ENCODE results near the gene ZFP90. TPM values are rescaled to one million over a fixed set of nuclear protein-coding genes. Genes with fewer than 3 reads are reported as not detected.
"Not testable (repeated sequence)": the region's sequence is repeated elsewhere in the genome, so short reads cannot be mapped to it uniquely, and the experiment has no call there.

Gene ZFP90
- total RNA-seq, 1 donor from 2014 or later, result 41.3 TPM

- H3K36me3 ChIP-seq, result peaks cover 0 to 64% of the 10 kb centered on the region in 2 donors
- no peak for TF ChIP-seq POLR2AphosphoS5 (IDR thresholded peaks at IDR 0.05; ENCODE audit: insufficient read depth in 1 of 2, low read depth in 1 of 2)
- no peak for TF ChIP-seq POLR2A (IDR thresholded peaks at IDR 0.05)
- no peak for TF ChIP-seq CTCF (IDR thresholded peaks at IDR 0.05)
- no peak overlapping the region for H3K27ac ChIP-seq
- peaks cover 14% of the 10 kb centered on the region for H3K9me3 ChIP-seq
- no peak overlapping the region for H3K4me3 ChIP-seq
- intact Hi-C loops (cut with DNase I), result no loop called here
- DNase-seq (ENCODE audit: extremely low spot score in 2 of 2), result no peak
- H3K4me1 ChIP-seq, result no peaks in the 10 kb centered on the region
- H3K27me3 ChIP-seq, result no peaks in the 10 kb centered on the region
These were observed 9.9 kb downstream of the ZFP90 start for GRCh38 chr16:68548947-68549346.

GRCh38 chr16:68553186-68553585 is 14.1 kb downstream of the ZFP90 start:
- Histone ChIP-seq H3K9me3 (peaks cover 46% of the 10 kb centered on the region), H3K27me3 (no peaks in the 10 kb centered on the region), H3K36me3 (peaks cover 10 to 85% of the 10 kb centered on the region in 2 donors)

GRCh38 chr16:68560341-68560740 is 21.2 kb downstream of the ZFP90 start:
- peaks cover 97% of the 10 kb centered on the region for H3K9me3 ChIP-seq
- H3K27me3 ChIP-seq; H3K27ac ChIP-seq; intact Hi-C loops (cut with DNase I); DNase-seq (ENCODE audit: extremely low spot score in 2 of 2); H3K4me3 ChIP-seq; H3K4me1 ChIP-seq: not testable (repeated sequence)
- H3K36me3 ChIP-seq, result peaks cover 32 to 94% of the 10 kb centered on the region in 2 donors

More at GRCh38 chr16:68553186-68553585, 14.1 kb downstream of the ZFP90 start:
- Histone ChIP-seq H3K4me1 (no peaks in the 10 kb centered on the region), H3K27ac (no peak overlapping the region), H3K4me3 (no peak overlapping the region)
- DNase-seq (ENCODE audit: extremely low spot score in 2 of 2), result no peak
- TF ChIP-seq POLR2AphosphoS5 (IDR thresholded peaks at IDR 0.05; ENCODE audit: insufficient read depth in 1 of 2, low read depth in 1 of 2) (no peak), CTCF (IDR thresholded peaks at IDR 0.05) (no peak), POLR2A (IDR thresholded peaks at IDR 0.05) (no peak)
- intact Hi-C loops (cut with DNase I), result no loop called here

- peaks cover 91% of the 10 kb centered on the region for H3K9me3 ChIP-seq
- no peak for TF ChIP-seq POLR2A (IDR thresholded peaks at IDR 0.05)
- no peak for TF ChIP-seq CTCF (IDR thresholded peaks at IDR 0.05)
- TF ChIP-seq POLR2AphosphoS5 (IDR thresholded peaks at IDR 0.05; ENCODE audit: insufficient read depth in 1 of 2, low read depth in 1 of 2), result no peak
- no peak for DNase-seq (ENCODE audit: extremely low spot score in 2 of 2)
- H3K27me3 ChIP-seq, result no peaks in the 10 kb centered on the region
- H3K27ac ChIP-seq, result no peak overlapping the region
- intact Hi-C loops (cut with DNase I), result no loop called here
- peaks cover 21 to 59% of the 10 kb centered on the region in 2 donors for H3K36me3 ChIP-seq
- H3K4me3 ChIP-seq, result peak overlapping the region in 1 of 2 donors; percentile 1
- H3K4me1 ChIP-seq, result no peaks in the 10 kb centered on the region
These were observed 24.7 kb downstream of the ZFP90 start for GRCh38 chr16:68563631-68564381.

GRCh38 chr16:68564382-68564985 is 25.4 kb downstream of the ZFP90 start:
- intact Hi-C loops (cut with DNase I), result no loop called here
- DNase-seq (ENCODE audit: extremely low spot score in 2 of 2), result no peak
- Histone ChIP-seq H3K9me3 (peaks cover 86% of the 10 kb centered on the region), H3K4me3 (no peak overlapping the region), H3K36me3 (peaks cover 19 to 52% of the 10 kb centered on the region in 2 donors), H3K27ac (no peak overlapping the region), H3K4me1 (no peaks in the 10 kb centered on the region), H3K27me3 (no peaks in the 10 kb centered on the region)
- TF ChIP-seq POLR2A (IDR thresholded peaks at IDR 0.05), result no peak
- TF ChIP-seq CTCF (IDR thresholded peaks at IDR 0.05), result no peak
- no peak for TF ChIP-seq POLR2AphosphoS5 (IDR thresholded peaks at IDR 0.05; ENCODE audit: insufficient read depth in 1 of 2, low read depth in 1 of 2)

Measured in vagina (tissue), 2 donors.